Smooth muscle cell (in vitro differentiated cells): ENCODE results near the gene TMEM170A. TPM values are rescaled to one million over a fixed set of nuclear protein-coding genes. Genes with fewer than 3 reads are reported as not detected.

ENCODE experiments used
- DNase-seq: peaks from one replicate; lab custom pipeline; 2025; ENCODE audit not compliant: unreplicated experiment; lab: John Stamatoyannopoulos, UW
- H2AFZ ChIP-seq: fragments of 200-600 bp; sonication (generic); 2 replicates; pipeline ENCODE4 v1.6.0; 2016; ENCODE audit warnings: antibody characterized with exemption, low read depth, mild to moderate bottlenecking
- H3F3A ChIP-seq: fragments of 200-600 bp; sonication (generic); 2 replicates; pipeline ENCODE4 v1.6.0; 2017; ENCODE audit warnings: antibody characterized with exemption, low read depth
- H3K27ac ChIP-seq: fragments of 200-600 bp; sonication (generic); 2 replicates; pipeline ENCODE4 v1.5.1; 2016; ENCODE audit warnings: low read depth, mild to moderate bottlenecking
- H3K27me3 ChIP-seq: fragments of 200-600 bp; sonication (generic); 2 replicates; pipeline ENCODE4 v1.6.1; 2016; ENCODE audit warnings: low read depth, mild to moderate bottlenecking
- H3K36me3 ChIP-seq: fragments of 200-600 bp; sonication (generic); 2 replicates; pipeline ENCODE4 v1.5.1; 2016; ENCODE audit warnings: low read depth
- H3K4me1 ChIP-seq: fragments of 200-600 bp; sonication (generic); 2 replicates; pipeline ENCODE4 v1.5.1; 2016; ENCODE audit warnings: low read depth
- H3K4me2 ChIP-seq: fragments of 200-600 bp; sonication (generic); 2 replicates; pipeline ENCODE4 v1.6.0; 2016; ENCODE audit warnings: mild to moderate bottlenecking
- H3K4me3 ChIP-seq: fragments of 200-600 bp; sonication (generic); 2 replicates; pipeline ENCODE4 v1.5.1; 2016; ENCODE audit warnings: mild to moderate bottlenecking
- H3K79me2 ChIP-seq: fragments of 200-600 bp; sonication (generic); 2 replicates; pipeline ENCODE4 v1.6.0; 2016; ENCODE audit warnings: low read depth, mild to moderate bottlenecking
- H3K9ac ChIP-seq: fragments of 200-600 bp; sonication (generic); 2 replicates; pipeline ENCODE4 v1.6.0; 2016; ENCODE audit warnings: low read depth
- H3K9me3 ChIP-seq: fragments of 200-600 bp; sonication (generic); replicated peaks from 2 replicates; pipeline ENCODE4 v1.5.1; 2016; ENCODE audit warnings: low read depth
- H4K20me1 ChIP-seq: fragments of 200-600 bp; sonication (generic); 2 replicates; pipeline ENCODE4 v1.6.0; 2016; ENCODE audit warnings: low read depth
- CTCF ChIP-seq: fragments of 200-600 bp; sonication (generic); IDR thresholded peaks from 2 replicates; pipeline ENCODE4 v1.5.1; 2017; ENCODE audit warnings: borderline replicate concordance, mild to moderate bottlenecking, antibody characterized with exemption; ENCODE audit not compliant: insufficient read depth, poor library complexity, severe bottlenecking
- WGBS: methylation state at CpG from one replicate; pipeline ENCODE4 v1.1.7; 2016; ENCODE audit warnings: low lambda C conversion rate; 5-methylcytosine and 5-hydroxymethylcytosine counted together
- polyA plus RNA-seq: library from polyadenylated mRNA; unstranded; fragments of >200 nt; fragmentation: Nextera tagmentation; extraction: Ambion mirVana; gene quantifications from 2 replicates; pipeline ENCODE4 v1.2.1, GENCODE V29; 2016
- total RNA-seq: library from RNA; depleted of rRNA; stranded (reverse); fragments of >200 nt; gene quantifications from 2 replicates; pipeline ENCODE4 v1.2.3, GENCODE V29; 2014

Gene TMEM170A
- total and polyA plus RNA-seq, 2 experiments from 2014 or later: 10.0 to 12.9 TPM

GRCh38 chr16:75475420-75475847 is 10.9 kb upstream of the TMEM170A start:
- H3K79me2 ChIP-seq: no peaks in the 10 kb centered on the region
- H3K9ac ChIP-seq: no peak overlapping the region
- no peaks in the 10 kb centered on the region for H3K27me3 ChIP-seq
- DNase-seq: no peak
- no peaks in the 10 kb centered on the region for H3K9me3 ChIP-seq
- H3F3A ChIP-seq: no peaks in the 10 kb centered on the region
- no peak overlapping the region for H2AFZ ChIP-seq
- WGBS: 98% methylated on average over 2 of the region's 2 CpGs
- H4K20me1 ChIP-seq: no peaks in the 10 kb centered on the region
- TF ChIP-seq CTCF: no peak
- no peak overlapping the region for H3K4me3 ChIP-seq
- no peak overlapping the region for H3K4me2 ChIP-seq
- H3K36me3 ChIP-seq: no peaks in the 10 kb centered on the region
- no peak overlapping the region for H3K27ac ChIP-seq
- no peaks in the 10 kb centered on the region for H3K4me1 ChIP-seq

- H4K20me1 ChIP-seq: no peaks in the 10 kb centered on the region
- no peak overlapping the region for H3K9ac ChIP-seq
- WGBS: 96% methylated on average over 17 of the region's 17 CpGs
- TF ChIP-seq CTCF: no peak
- H3K27me3 ChIP-seq: no peaks in the 10 kb centered on the region
- H3K36me3 ChIP-seq: no peaks in the 10 kb centered on the region
- H2AFZ ChIP-seq: no peak overlapping the region
- H3K79me2 ChIP-seq: no peaks in the 10 kb centered on the region
- no peak overlapping the region for H3K4me2 ChIP-seq
- H3K4me1 ChIP-seq: no peaks in the 10 kb centered on the region
- H3F3A ChIP-seq: no peaks in the 10 kb centered on the region
- DNase-seq: no peak
- H3K9me3 ChIP-seq: no peaks in the 10 kb centered on the region
- H3K4me3 ChIP-seq: no peak overlapping the region
- no peak overlapping the region for H3K27ac ChIP-seq
Observed at GRCh38 chr16:75472908-75473877, 8.7 kb upstream of the TMEM170A start.

- no peak overlapping the region for H3K27ac ChIP-seq
- no peaks in the 10 kb centered on the region for H3K79me2 ChIP-seq
- no peak overlapping the region for H2AFZ ChIP-seq
- no peaks in the 10 kb centered on the region for H3K9me3 ChIP-seq
- H3K4me3 ChIP-seq: no peak overlapping the region
- H3K9ac ChIP-seq: no peak overlapping the region
- no peak overlapping the region for H3K4me2 ChIP-seq
- no peak for DNase-seq
- H4K20me1 ChIP-seq: no peaks in the 10 kb centered on the region
- no peaks in the 10 kb centered on the region for H3K36me3 ChIP-seq
- H3K27me3 ChIP-seq: no peaks in the 10 kb centered on the region
- TF ChIP-seq CTCF: peak; percentile 57
- no peaks in the 10 kb centered on the region for H3F3A ChIP-seq
- H3K4me1 ChIP-seq: no peaks in the 10 kb centered on the region
- WGBS: 19% methylated on average over 10 of the region's 10 CpGs
Observed at GRCh38 chr16:75471723-75472633, 7.5 kb upstream of the TMEM170A start.
